Caco-2 (cell line): ENCODE measurements around the gene RAPGEF5. TPM values are rescaled to one million over a fixed set of nuclear protein-coding genes. Genes with fewer than 3 reads are reported as not detected.
A peak's percentile ranks its signal among the peaks of the same experiment; 100 is the strongest.

Experiments
- BruUV-seq: library from RNA; stranded (reverse); fragments of 400-500 nt; replicated peaks from 2 replicates; lab custom pipeline; 2021; lab: Mats Ljungman, UMichigan
- CTCF ChIA-PET: fragments of 300-600 bp; sonication (Branson Sonifier 250); formaldehyde crosslinking; loops from one replicate; lab custom pipeline; 2022; ENCODE audit warnings: antibody characterized with exemption; lab: Charles Lee
- POLR2A ChIA-PET: fragments of 300-600 bp; sonication (Branson Sonifier 250); formaldehyde crosslinking; loops from one replicate; lab custom pipeline; 2022; ENCODE audit warnings: antibody characterized with exemption; lab: Charles Lee
- DNase-seq, 2 experiments: peaks; one replicate each; pipeline versions ENCODE4 v3.0.0 to v3.0.0-alpha.2; 2020 to 2022
- H3K27me3 ChIP-seq: replicated peaks from 2 replicates; pipeline ENCODE4 v1.6.0; 2011; ENCODE audit warnings: low read length; ENCODE audit not compliant: control insufficient read depth, insufficient read depth
- H3K36me3 ChIP-seq: 2 replicates; pipeline ENCODE4 v1.5.1; 2011; ENCODE audit warnings: low read length; ENCODE audit not compliant: control insufficient read depth, insufficient read depth
- H3K4me1 ChIP-seq: fragments of 250-450 bp; sonication (Bioruptor Pico); 2 replicates; pipeline ENCODE4 v1.5.1; 2020; ENCODE audit warnings: mild to moderate bottlenecking
- H3K4me3 ChIP-seq: 2 replicates; pipeline ENCODE4 v1.5.1; 2011; ENCODE audit warnings: low read depth, mild to moderate bottlenecking, control low read depth, low read length
- H3K9me3 ChIP-seq: fragments of 250-450 bp; sonication (Bioruptor Pico); 2 replicates; pipeline ENCODE4 v1.5.1; 2020; ENCODE audit warnings: mild to moderate bottlenecking, moderate library complexity
- H3K27ac Mint-ChIP-seq: one replicate; pipeline ENCODE4 v1.8.0; 2022; ENCODE audit warnings: mixed read lengths; ENCODE audit not compliant: unreplicated experiment
- H3K27me3 Mint-ChIP-seq: one replicate; pipeline ENCODE4 v1.8.0; 2022; ENCODE audit warnings: mixed read lengths; ENCODE audit not compliant: insufficient read depth, unreplicated experiment
- H3K36me3 Mint-ChIP-seq: one replicate; pipeline ENCODE4 v1.8.0; 2022; ENCODE audit warnings: mild to moderate bottlenecking, mixed read lengths; ENCODE audit not compliant: insufficient read depth, unreplicated experiment
- H3K4me1 Mint-ChIP-seq: one replicate; pipeline ENCODE4 v1.8.0; 2022; ENCODE audit warnings: low read depth, mixed read lengths; ENCODE audit not compliant: unreplicated experiment
- H3K4me3 Mint-ChIP-seq: one replicate; pipeline ENCODE4 v1.8.0; 2022; ENCODE audit warnings: mild to moderate bottlenecking, moderate library complexity, mixed read lengths; ENCODE audit not compliant: unreplicated experiment
- H3K9me3 Mint-ChIP-seq: one replicate; pipeline ENCODE4 v1.8.0; 2022; ENCODE audit warnings: mixed read lengths; ENCODE audit not compliant: unreplicated experiment
- intact Hi-C: fragments of 100-400 bp; cut with micrococcal nuclease; formaldehyde crosslinking; loops from one replicate; pipeline ENCODE4 v1.10.0; 2022; ENCODE audit not compliant: unreplicated experiment
- total RNA-seq: library from RNA; stranded (reverse); gene quantifications from 2 replicates; pipeline ENCODE4 v1.2.3, GENCODE V29; 2022
- TF ChIP-seq, protein P1 (sequence below), 2 experiments: fragments of 200-600 bp in 1 of 2; IDR thresholded peaks; 1 replicate in 1 of 2; 2 replicates in 1 of 2; pipeline versions ENCODE4 v1.5.1 to v1.8.0; 2011 to 2022; ENCODE audit warnings: antibody characterized with exemption in 1 of 2, control low read depth in 1 of 2, inconsistent platforms in 1 of 2, low read depth in 1 of 2, low read length in 1 of 2, mild to moderate bottlenecking in 1 of 2, moderate library complexity in 1 of 2; ENCODE audit not compliant: insufficient read depth in 1 of 2, severe bottlenecking in 1 of 2, unreplicated experiment in 1 of 2

Gene RAPGEF5
- total RNA-seq, 1 experiment from 2014 or later = 16.9 TPM

DNA sequence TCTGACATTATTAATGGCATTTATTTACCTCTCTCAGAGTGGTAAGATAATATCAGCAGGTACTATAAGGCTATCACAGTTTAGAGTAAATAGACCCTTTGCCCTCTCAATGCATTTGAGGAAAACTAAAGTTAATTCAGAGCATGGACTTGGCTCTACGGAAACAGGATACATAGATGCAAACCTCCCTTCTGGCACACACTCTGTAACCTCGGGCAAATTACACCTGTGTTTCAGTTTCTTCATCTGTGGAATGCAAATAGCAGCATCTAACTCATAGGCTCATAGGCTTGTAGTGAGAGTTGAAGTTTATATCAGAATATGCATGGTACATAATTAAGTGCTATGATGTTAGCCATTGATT is 5.6 kb downstream of the RAPGEF5 start:
- no peak overlapping the region for H3K4me3 ChIP-seq

GRCh38 chr7:22350466-22351328 is 6.3 kb downstream of the RAPGEF5 start:
- no peaks in the 10 kb centered on the region for H3K27me3 ChIP-seq
- TF ChIP-seq, protein P1, sequence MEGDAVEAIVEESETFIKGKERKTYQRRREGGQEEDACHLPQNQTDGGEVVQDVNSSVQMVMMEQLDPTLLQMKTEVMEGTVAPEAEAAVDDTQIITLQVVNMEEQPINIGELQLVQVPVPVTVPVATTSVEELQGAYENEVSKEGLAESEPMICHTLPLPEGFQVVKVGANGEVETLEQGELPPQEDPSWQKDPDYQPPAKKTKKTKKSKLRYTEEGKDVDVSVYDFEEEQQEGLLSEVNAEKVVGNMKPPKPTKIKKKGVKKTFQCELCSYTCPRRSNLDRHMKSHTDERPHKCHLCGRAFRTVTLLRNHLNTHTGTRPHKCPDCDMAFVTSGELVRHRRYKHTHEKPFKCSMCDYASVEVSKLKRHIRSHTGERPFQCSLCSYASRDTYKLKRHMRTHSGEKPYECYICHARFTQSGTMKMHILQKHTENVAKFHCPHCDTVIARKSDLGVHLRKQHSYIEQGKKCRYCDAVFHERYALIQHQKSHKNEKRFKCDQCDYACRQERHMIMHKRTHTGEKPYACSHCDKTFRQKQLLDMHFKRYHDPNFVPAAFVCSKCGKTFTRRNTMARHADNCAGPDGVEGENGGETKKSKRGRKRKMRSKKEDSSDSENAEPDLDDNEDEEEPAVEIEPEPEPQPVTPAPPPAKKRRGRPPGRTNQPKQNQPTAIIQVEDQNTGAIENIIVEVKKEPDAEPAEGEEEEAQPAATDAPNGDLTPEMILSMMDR (IDR thresholded peaks at IDR 0.05; ENCODE audit: insufficient read depth in 1 of 2, low read depth in 1 of 2, low read length in 1 of 2, severe bottlenecking in 1 of 2, unreplicated experiment in 1 of 2) = no peak
- H3K4me3 Mint-ChIP-seq = peak overlapping the region; percentile 52
- peaks cover 6% of the 10 kb centered on the region for H3K36me3 Mint-ChIP-seq
- peaks cover 50% of the 10 kb centered on the region for H3K4me1 Mint-ChIP-seq
- peak; percentile 31 to 58 for DNase-seq
- no peaks in the 10 kb centered on the region for H3K9me3 ChIP-seq
- POLR2A ChIA-PET = no interaction called here
- BruUV-seq = no TSS peak
- peak overlapping the region; percentile 49 for H3K27ac Mint-ChIP-seq
- CTCF ChIA-PET = no interaction called here
- peaks cover 56% of the 10 kb centered on the region for H3K4me1 ChIP-seq
- H3K27me3 Mint-ChIP-seq = no peaks in the 10 kb centered on the region
- no peaks in the 10 kb centered on the region for H3K9me3 Mint-ChIP-seq
- H3K4me3 ChIP-seq = no peak overlapping the region
- H3K36me3 ChIP-seq = no peaks in the 10 kb centered on the region
- intact Hi-C loops = loop anchor here (10.0 kb wide), 1 partner anchor 104 kb away; no protein-coding TSS in a partner anchor

More for the DNA sequence above, 5.6 kb downstream of the RAPGEF5 start:
- intact Hi-C loops = loop anchor here (10.0 kb wide), 1 partner anchor 103 kb away; no protein-coding TSS in a partner anchor
- Histone ChIP-seq H3K4me1 (peaks cover 50% of the 10 kb centered on the region), H3K9me3 (no peaks in the 10 kb centered on the region), H3K27me3 (no peaks in the 10 kb centered on the region), H3K36me3 (no peaks in the 10 kb centered on the region)
- H3K27ac Mint-ChIP-seq = peak overlapping the region; percentile 49
- peaks cover 6% of the 10 kb centered on the region for H3K36me3 Mint-ChIP-seq
- TF ChIP-seq, protein P1 (IDR thresholded peaks at IDR 0.05; ENCODE audit: insufficient read depth in 1 of 2, low read depth in 1 of 2, low read length in 1 of 2, severe bottlenecking in 1 of 2, unreplicated experiment in 1 of 2) = no peak
- BruUV-seq = no TSS peak
- no peaks in the 10 kb centered on the region for H3K27me3 Mint-ChIP-seq
- POLR2A ChIA-PET = no interaction called here
- DNase-seq = no peak
- no peaks in the 10 kb centered on the region for H3K9me3 Mint-ChIP-seq
- CTCF ChIA-PET = no interaction called here
- peaks cover 45% of the 10 kb centered on the region for H3K4me1 Mint-ChIP-seq
- H3K4me3 Mint-ChIP-seq = peak overlapping the region; percentile 52

DNA sequence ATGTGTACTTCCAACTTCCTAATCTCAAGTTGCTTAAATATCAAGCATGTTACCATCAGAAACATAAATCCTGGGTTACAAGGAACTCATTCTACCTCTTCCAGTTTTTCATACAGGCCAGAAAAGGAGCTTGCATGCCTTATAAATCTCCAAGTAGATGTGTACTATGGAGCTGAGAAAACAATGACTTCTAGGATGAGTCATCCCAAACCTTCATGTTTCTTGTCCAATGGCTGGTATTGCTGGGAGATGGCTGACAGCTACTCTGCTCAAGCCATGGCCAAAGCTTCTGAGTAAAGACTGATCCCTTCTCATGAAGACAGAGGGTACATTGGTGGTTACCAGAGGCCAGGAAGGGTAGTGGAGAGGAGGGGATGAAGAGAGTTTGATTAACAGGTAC is 8.6 kb downstream of the RAPGEF5 start:
- CTCF ChIA-PET = no interaction called here
- Mint-ChIP-seq H3K27ac (no peak overlapping the region), H3K4me3 (no peak overlapping the region), H3K9me3 (no peaks in the 10 kb centered on the region), H3K36me3 (peaks cover 6% of the 10 kb centered on the region), H3K27me3 (no peaks in the 10 kb centered on the region), H3K4me1 (peaks cover 46% of the 10 kb centered on the region)
- H3K9me3 ChIP-seq = no peaks in the 10 kb centered on the region
- POLR2A ChIA-PET = no interaction called here
- H3K4me1 ChIP-seq = peaks cover 56% of the 10 kb centered on the region
- H3K4me3 ChIP-seq = no peak overlapping the region
- no peaks in the 10 kb centered on the region for H3K36me3 ChIP-seq
- no TSS peak for BruUV-seq
- TF ChIP-seq, protein P1 (IDR thresholded peaks at IDR 0.05; ENCODE audit: insufficient read depth in 1 of 2, low read depth in 1 of 2, low read length in 1 of 2, severe bottlenecking in 1 of 2, unreplicated experiment in 1 of 2) = no peak
- intact Hi-C loops = no loop called here
- no peaks in the 10 kb centered on the region for H3K27me3 ChIP-seq
- no peak for DNase-seq
